Thymus (tissue), 11 donors: ENCODE measurements around the gene CCDC18. TPM values are rescaled to one million over a fixed set of nuclear protein-coding genes. Genes with fewer than 3 reads are reported as not detected.

Source experiments
- DNase-seq, 9 donors: peaks; one replicate each; pipeline ENCODE4 v3.0.0-alpha.2; 2013; ENCODE audit warnings: low spot score in 9 of 9, low read depth in 6 of 9, missing footprints in 1 of 9
- H3K27ac ChIP-seq, 2 donors: one replicate each; pipeline ENCODE4 v1.5.1; 2013; ENCODE audit warnings: control low read depth in 1 of 2, low read depth in 1 of 2, low read length in 1 of 2, mild to moderate bottlenecking in 1 of 2, moderate library complexity in 1 of 2
- H3K27me3 ChIP-seq, 2 donors: one replicate each; pipeline ENCODE4 v1.5.1; 2013; ENCODE audit warnings: low read length in 1 of 2; ENCODE audit not compliant: control insufficient read depth in 2 of 2, insufficient read depth in 1 of 2
- H3K36me3 ChIP-seq, 2 donors: one replicate each; pipeline ENCODE4 v1.5.1; 2013; ENCODE audit warnings: low read length in 1 of 2, mild to moderate bottlenecking in 1 of 2, moderate library complexity in 1 of 2; ENCODE audit not compliant: control insufficient read depth in 2 of 2, insufficient read depth in 2 of 2
- H3K4me1 ChIP-seq, 2 donors: one replicate each; pipeline ENCODE4 v1.5.1; 2013; ENCODE audit warnings: low read length in 2 of 2; ENCODE audit not compliant: control insufficient read depth in 2 of 2, insufficient read depth in 2 of 2
- H3K4me3 ChIP-seq, 2 donors: one replicate each; pipeline ENCODE4 v1.5.1; 2013; ENCODE audit warnings: low read length in 2 of 2, control low read depth in 1 of 2, mild to moderate bottlenecking in 1 of 2
- H3K9me3 ChIP-seq, 2 donors: one replicate each; pipeline ENCODE4 v1.5.1; 2013; ENCODE audit warnings: low read length in 1 of 2, mild to moderate bottlenecking in 1 of 2; ENCODE audit not compliant: control insufficient read depth in 2 of 2, insufficient read depth in 1 of 2
- WGBS: extraction: QIAGEN DNeasy Blood & Tissue Kit; methylation state at CpG from one replicate; pipeline ENCODE4 v1.1.7; 2013; 5-methylcytosine and 5-hydroxymethylcytosine counted together
- polyA plus RNA-seq: library from polyadenylated mRNA; stranded (reverse); fragments of 200-250 nt; gene quantifications from one replicate; pipeline ENCODE4 v1.2.3, GENCODE V29; 2013
- total RNA-seq: library from RNA; stranded (reverse); fragments of 120-200 nt; gene quantifications from one replicate; pipeline ENCODE4 v1.2.4, GENCODE V29; 2013
- donor health status: healthy.

The CCDC18 gene
- total and polyA plus RNA-seq, 2 donors, result 13.3 to 21.0 TPM

DNA sequence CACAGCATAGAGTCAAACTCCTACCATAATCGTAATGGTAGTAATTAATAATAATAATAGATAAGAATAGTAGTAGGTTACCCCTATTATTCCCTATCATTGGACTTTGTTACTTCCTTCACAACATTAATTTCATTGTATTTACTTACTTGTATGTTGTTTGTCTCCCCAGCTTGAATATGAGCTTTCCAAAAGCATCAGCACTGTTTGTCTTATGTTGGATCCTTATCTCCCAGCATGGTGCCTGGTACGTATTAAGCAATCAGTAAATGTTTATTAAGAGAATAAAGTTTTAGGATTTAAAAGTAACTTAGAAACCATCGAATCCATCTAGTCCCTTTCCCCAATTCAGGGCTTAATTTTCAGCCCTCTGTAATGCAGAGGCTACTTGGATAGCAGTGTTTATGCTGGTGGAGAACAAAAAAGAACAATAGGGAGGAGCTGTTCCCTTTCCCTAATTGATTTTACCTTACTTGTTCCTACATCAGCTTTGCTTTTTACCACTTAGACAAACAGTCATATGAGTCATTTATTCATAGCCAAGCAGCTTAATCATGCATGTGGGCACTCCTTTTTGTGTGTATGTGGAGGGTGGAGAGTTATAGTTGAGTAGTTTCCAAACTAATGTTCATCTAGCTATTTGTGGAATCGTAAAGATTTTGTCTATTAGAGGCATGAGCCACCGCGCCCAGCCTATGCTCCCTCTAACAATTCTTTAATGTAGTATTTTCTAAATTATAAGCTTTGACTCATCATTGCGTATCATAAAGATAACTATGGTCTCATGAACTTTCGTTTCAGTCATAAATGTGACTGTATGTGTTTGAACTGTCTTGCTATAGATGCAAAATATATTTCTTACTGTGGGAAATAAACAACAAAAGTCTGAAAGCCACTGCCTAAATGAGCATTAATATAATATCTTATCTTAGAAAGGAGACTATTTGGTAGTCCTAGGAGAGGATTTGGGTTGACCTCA lies 144.3 kb downstream of the CCDC18 start:
- peaks cover 0 to 3% of the 10 kb centered on the region in 2 donors for H3K36me3 ChIP-seq

More for the DNA sequence above, 144.3 kb downstream of the CCDC18 start:
- 86% methylated on average over 8 of the region's 8 CpGs for WGBS
- no peak overlapping the region for H3K4me3 ChIP-seq
- no peak for DNase-seq
- no peaks in the 10 kb centered on the region for H3K4me1 ChIP-seq
- H3K27ac ChIP-seq, result no peak overlapping the region
- H3K27me3 ChIP-seq, result no peaks in the 10 kb centered on the region
- H3K9me3 ChIP-seq, result no peaks in the 10 kb centered on the region

Other genes with a start within 250 kb of the CCDC18 start
- gene DIPK1A, start 219.3 kb upstream of the CCDC18 start, total RNA-seq, result 11.9 TPM
- gene DIPK1A, start 219.3 kb upstream of the CCDC18 start, polyA plus RNA-seq, result 13.1 TPM
- gene MTF2, start 101.4 kb upstream of the CCDC18 start, total RNA-seq, result 85.0 TPM
- gene MTF2, start 101.4 kb upstream of the CCDC18 start, polyA plus RNA-seq, result 41.1 TPM
- gene TMED5, start 311 bp upstream of the CCDC18 start, total RNA-seq, result 27.5 TPM
- gene TMED5, start 311 bp upstream of the CCDC18 start, polyA plus RNA-seq, result 26.9 TPM
- gene DR1, start 165.2 kb downstream of the CCDC18 start, total RNA-seq, result 62.3 TPM
- gene DR1, start 165.2 kb downstream of the CCDC18 start, polyA plus RNA-seq, result 23.5 TPM